ENCODE data around the gene ADAMTSL2.

The ADAMTSL2 gene

GRCh38 chr9:133603135-133603927, 68.8 kb downstream of the ADAMTSL2 start:
- no peak for DNase-seq (ENCODE audit: extremely low read depth in 1 of 2, low read depth in 1 of 2)

DNA sequence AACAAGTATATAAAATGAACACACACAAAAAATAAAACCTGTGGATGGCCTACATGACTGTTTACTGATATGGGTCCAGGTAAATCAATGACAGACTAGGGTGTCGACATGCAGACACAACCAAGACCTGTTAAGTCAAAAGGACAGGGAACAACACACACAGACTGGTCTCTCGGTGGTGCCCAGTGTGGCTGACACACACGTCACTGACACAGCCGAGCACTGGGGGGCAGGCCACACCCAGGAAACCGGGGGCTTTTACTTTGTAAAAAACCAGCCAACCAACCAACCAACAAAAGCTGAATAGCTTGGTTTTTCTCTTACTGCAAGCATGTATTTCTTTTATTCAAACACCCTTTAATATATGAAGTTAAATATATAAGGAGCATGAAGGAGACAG, 69.7 kb downstream of the ADAMTSL2 start:
- peak in 1 of 2 donors; percentile 39 for DNase-seq (ENCODE audit: extremely low read depth in 1 of 2, low read depth in 1 of 2)

DNA sequence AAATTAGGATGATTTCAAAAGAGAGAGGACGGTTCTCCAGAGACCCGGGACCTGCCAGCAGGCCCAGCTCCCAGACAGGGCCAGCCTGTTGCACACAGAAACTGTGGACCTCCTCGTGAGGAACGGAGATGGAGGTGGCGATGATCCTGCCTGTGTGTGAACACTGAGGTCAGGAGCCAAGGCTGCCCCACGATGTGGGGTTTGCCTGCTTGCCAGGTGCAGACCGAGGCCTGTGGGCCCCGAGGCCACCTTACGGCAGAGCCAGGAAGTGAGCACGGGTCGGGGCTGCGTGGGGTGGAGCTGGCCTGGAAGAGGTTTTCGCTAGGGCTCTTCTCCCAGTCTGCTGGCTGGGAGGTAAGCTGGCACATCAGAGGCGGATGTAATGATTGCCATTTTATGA, 70.4 kb downstream of the ADAMTSL2 start:
- DNase-seq (ENCODE audit: extremely low read depth in 1 of 2, low read depth in 1 of 2) = no peak

DNA sequence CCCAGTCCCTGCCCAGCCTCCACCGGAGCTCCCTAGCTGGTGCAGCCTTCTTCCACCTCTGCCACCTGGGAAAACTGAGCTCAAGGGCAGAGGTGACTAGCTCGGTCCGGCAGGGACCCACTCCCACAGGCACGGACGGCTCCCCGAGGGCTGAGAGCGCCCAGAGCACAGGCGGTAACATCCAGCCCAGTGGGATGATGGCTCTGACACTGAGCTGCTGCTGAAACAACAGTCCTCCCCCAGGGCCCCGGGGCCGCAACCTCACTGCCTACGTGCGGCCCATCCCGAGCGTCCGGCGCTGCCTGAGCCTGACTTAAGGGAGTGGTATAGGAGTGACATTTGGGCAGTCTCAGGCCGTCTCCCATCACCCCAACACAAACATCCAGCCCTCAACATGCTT, 70.9 kb downstream of the ADAMTSL2 start:
- no peak for DNase-seq (ENCODE audit: extremely low read depth in 1 of 2, low read depth in 1 of 2)

GRCh38 chr9:133605856-133606707, 71.6 kb downstream of the ADAMTSL2 start:
- DNase-seq (ENCODE audit: extremely low read depth in 1 of 2, low read depth in 1 of 2) = no peak

DNA sequence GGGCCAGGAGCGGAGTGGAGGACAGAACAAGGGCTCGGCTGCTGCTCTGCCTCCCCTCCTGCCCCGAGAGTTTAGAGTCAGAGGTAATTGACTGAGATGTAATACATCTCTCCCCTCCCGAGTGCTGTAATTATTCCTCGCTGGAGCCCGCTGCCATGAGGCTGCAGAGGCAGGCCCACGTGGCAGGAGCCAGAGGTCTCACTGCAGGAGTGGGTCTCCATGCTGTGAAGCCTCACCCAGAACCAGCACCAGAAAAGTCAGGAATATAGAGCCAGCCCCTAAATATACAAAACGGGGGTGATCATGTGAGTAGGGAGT, 72.2 kb downstream of the ADAMTSL2 start:
- no peak for DNase-seq (ENCODE audit: extremely low read depth in 1 of 2, low read depth in 1 of 2)

GRCh38 chr9:133607381-133607780, 72.9 kb downstream of the ADAMTSL2 start:
- DNase-seq (ENCODE audit: extremely low read depth in 1 of 2, low read depth in 1 of 2) = no peak

DNA sequence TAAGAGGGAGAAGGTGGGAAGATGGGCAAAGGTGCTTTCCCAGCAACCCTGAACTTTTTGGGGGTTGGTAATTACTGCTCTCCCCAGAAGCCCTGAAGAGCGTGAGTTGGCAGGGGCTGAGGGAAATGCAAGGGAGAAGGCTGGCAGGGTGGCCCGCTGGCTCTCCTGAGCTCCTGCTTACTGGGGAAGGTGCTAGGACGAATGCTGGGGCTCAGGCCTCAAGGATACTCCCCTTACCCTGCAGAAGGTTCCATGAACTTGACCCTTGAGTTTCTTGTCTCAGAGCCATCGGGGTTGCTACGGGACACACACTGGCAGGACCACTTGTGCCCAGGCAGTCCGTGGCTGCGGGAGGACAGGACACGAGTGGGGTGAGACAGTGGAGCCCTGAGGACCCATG, 73.5 kb downstream of the ADAMTSL2 start:
- no peak for DNase-seq (ENCODE audit: extremely low read depth in 1 of 2, low read depth in 1 of 2)

- no peak for DNase-seq (ENCODE audit: extremely low read depth in 1 of 2, low read depth in 1 of 2)
Observed at GRCh38 chr9:133608382-133608781, 73.9 kb downstream of the ADAMTSL2 start.

- no peak for DNase-seq (ENCODE audit: extremely low read depth in 1 of 2, low read depth in 1 of 2)
Observed at GRCh38 chr9:133608889-133609288, 74.4 kb downstream of the ADAMTSL2 start.

GRCh38 chr9:133609311-133610098, 75.0 kb downstream of the ADAMTSL2 start, which contains the start of gene FAM163B:
Gene FAM163B (minus strand): TSS chr9:133609389. CDS start chr9:133580223, 29,166 bp downstream.
- DNase-seq (ENCODE audit: extremely low read depth in 1 of 2, low read depth in 1 of 2) = peak in 1 of 2 donors; percentile 25

DNA sequence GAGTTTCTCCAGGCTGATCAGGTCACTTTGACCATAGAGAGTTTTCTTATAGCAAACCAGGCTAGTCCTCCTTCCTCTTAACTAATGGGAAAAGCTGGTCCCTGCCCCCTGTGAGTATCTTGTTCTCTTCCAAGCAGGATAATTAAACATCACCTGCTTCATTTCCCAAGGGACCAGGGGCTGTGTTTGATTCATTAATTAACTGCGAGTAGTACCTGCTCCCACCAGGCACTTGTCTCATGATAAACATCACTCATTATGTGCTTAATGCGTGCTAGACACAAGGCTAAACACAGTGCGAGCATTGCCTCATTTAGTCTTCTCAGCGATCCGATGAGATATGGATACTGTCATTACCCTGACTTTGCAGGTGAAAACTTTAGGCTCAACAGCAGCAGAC, 76.3 kb downstream of the ADAMTSL2 start:
- no peak for DNase-seq (ENCODE audit: extremely low read depth in 1 of 2, low read depth in 1 of 2)

- DNase-seq (ENCODE audit: extremely low read depth in 1 of 2, low read depth in 1 of 2) = no peak
Observed at GRCh38 chr9:133612051-133612450, 77.5 kb downstream of the ADAMTSL2 start.

GRCh38 chr9:133612816-133613215, 78.3 kb downstream of the ADAMTSL2 start:
- DNase-seq (ENCODE audit: extremely low read depth in 1 of 2, low read depth in 1 of 2) = no peak

- no peak for DNase-seq (ENCODE audit: extremely low read depth in 1 of 2, low read depth in 1 of 2)
Observed at GRCh38 chr9:133613432-133613831, 78.9 kb downstream of the ADAMTSL2 start.

GRCh38 chr9:133614056-133614455, 79.6 kb downstream of the ADAMTSL2 start:
- DNase-seq (ENCODE audit: extremely low read depth in 1 of 2, low read depth in 1 of 2) = no peak

DNA sequence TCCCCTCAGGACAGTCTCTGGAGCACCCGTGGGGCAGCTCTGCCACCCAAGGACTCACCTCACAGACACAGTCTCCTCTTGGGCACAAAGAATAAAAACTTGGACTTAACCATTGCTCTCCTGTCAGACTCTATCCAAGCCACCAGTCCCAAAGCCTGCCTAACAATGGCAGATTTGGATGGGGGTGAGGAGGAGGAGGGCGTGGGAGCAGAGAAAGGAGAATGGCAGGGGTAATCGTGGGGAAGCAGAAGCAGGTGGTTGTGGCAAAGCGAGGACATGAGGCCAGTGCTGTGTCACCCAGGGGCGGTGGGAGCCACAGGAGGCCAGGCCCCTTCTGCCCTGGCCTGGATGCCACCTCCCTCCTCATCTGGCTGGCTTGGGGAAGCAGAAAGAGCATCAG, 80.2 kb downstream of the ADAMTSL2 start:
- no peak for DNase-seq (ENCODE audit: extremely low read depth in 1 of 2, low read depth in 1 of 2)

- no peak for DNase-seq (ENCODE audit: extremely low read depth in 1 of 2, low read depth in 1 of 2)
Observed at GRCh38 chr9:133615186-133615585, 80.7 kb downstream of the ADAMTSL2 start.

DNA sequence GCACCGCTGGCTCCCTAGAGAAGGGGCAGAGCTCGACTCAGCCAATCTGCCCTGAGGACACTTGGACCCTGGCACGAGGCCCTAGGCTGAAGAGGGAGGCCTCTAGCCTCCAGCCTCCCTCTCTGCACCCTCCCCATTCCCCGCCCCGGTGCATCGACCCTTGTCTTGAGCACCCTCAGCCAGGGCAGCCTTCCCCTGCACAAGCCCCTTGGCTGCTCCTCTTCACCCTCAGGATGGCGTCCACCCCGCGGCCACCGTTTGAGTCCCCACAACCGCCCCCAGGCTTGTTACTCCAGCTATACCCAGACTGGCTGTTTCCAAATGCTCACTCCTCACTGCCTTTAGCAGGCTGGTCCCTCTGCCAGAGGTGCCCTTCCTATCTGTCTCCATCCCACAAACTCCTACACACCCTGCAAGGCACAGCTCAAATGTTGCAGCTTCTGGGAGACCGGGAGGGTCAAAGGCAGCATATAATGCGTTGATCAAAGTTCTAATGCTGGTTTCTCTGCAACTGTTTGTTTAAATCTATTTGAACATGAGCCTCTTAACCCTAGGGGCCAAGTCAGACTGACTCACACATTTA, 81.2 kb downstream of the ADAMTSL2 start:
- DNase-seq (ENCODE audit: extremely low read depth in 1 of 2, low read depth in 1 of 2) = no peak

- DNase-seq (ENCODE audit: extremely low read depth in 1 of 2, low read depth in 1 of 2) = no peak
Observed at GRCh38 chr9:133616643-133617405, 82.3 kb downstream of the ADAMTSL2 start.
